A673 (cell line): ENCODE results near the gene AKR1C8. TPM values are rescaled to one million over a fixed set of nuclear protein-coding genes. Genes with fewer than 3 reads are reported as not detected.

Experiments used
- BruUV-seq: library from RNA; stranded (reverse); fragments of 400-500 nt; replicated peaks from 2 replicates; lab custom pipeline; 2021; lab: Mats Ljungman, UMichigan
- CTCF ChIA-PET: fragments of 300-600 bp; sonication (Branson Sonifier 250); formaldehyde crosslinking; loops from one replicate; lab custom pipeline; 2022; ENCODE audit warnings: antibody characterized with exemption; lab: Charles Lee
- POLR2A ChIA-PET: fragments of 300-600 bp; sonication (Branson Sonifier 250); formaldehyde crosslinking; loops from one replicate; lab custom pipeline; 2022; ENCODE audit warnings: antibody characterized with exemption; ENCODE audit not compliant: low non-redundant PET; lab: Charles Lee
- DNase-seq: peaks from one replicate; pipeline ENCODE4 v3.0.0-alpha.2; 2015; ENCODE audit warnings: low spot score
- H3K27ac ChIP-seq: fragments of 200-600 bp; sonication (generic); 2 replicates; pipeline ENCODE4 v1.5.1; 2016; ENCODE audit warnings: mixed run types, low read depth, mild to moderate bottlenecking, mixed read lengths, antibody characterized with exemption, low read length; ENCODE audit not compliant: poor library complexity, severe bottlenecking
- H3K27me3 ChIP-seq: fragments of 200-600 bp; sonication (generic); replicated peaks from 2 replicates; pipeline ENCODE4 v1.6.1; 2017; ENCODE audit warnings: mixed run types, low read depth, mild to moderate bottlenecking, mixed read lengths, antibody characterized with exemption, low read length; ENCODE audit not compliant: insufficient read depth, poor library complexity
- H3K36me3 ChIP-seq: fragments of 200-600 bp; sonication (generic); 2 replicates; pipeline ENCODE4 v1.6.1; 2016; ENCODE audit warnings: mixed run types, mild to moderate bottlenecking, mixed read lengths, antibody characterized with exemption, low read length; ENCODE audit not compliant: insufficient read depth, poor library complexity, severe bottlenecking
- H3K4me1 ChIP-seq: fragments of 200-600 bp; sonication (generic); 2 replicates; pipeline ENCODE4 v1.6.1; 2017; ENCODE audit warnings: mixed run types, mild to moderate bottlenecking, mixed read lengths, antibody characterized with exemption, low read length; ENCODE audit not compliant: insufficient read depth, poor library complexity, severe bottlenecking
- H3K4me3 ChIP-seq: fragments of 200-600 bp; sonication (generic); 2 replicates; pipeline ENCODE4 v1.5.1; 2016; ENCODE audit warnings: low read depth, mixed run types, mild to moderate bottlenecking, mixed read lengths, low read length; ENCODE audit not compliant: poor library complexity, severe bottlenecking
- H3K9me3 ChIP-seq: fragments of 200-600 bp; sonication (generic); 2 replicates; pipeline ENCODE4 v1.6.1; 2016; ENCODE audit warnings: mixed run types, low read depth, mild to moderate bottlenecking, mixed read lengths, antibody characterized with exemption, low read length; ENCODE audit not compliant: poor library complexity, severe bottlenecking
- EZH2 ChIP-seq: fragments of 200-600 bp; sonication (generic); IDR thresholded peaks from 2 replicates; pipeline ENCODE4 v1.6.1; 2017; ENCODE audit warnings: borderline replicate concordance, low read depth, mild to moderate bottlenecking, mixed read lengths, antibody characterized with exemption, low read length; ENCODE audit not compliant: poor library complexity, severe bottlenecking
- intact Hi-C: fragments of 100-400 bp; cut with micrococcal nuclease; formaldehyde crosslinking; loops from one replicate; pipeline ENCODE4 v1.10.0; 2022; ENCODE audit not compliant: unreplicated experiment
- total RNA-seq: library from RNA; stranded (reverse); gene quantifications from 2 replicates; pipeline ENCODE4 v1.2.3, GENCODE V29; 2021
- TF ChIP-seq, protein P1 (sequence below): fragments of 300-800, 200-600 bp; sonication (generic); conservative IDR thresholded peaks from 2 replicates; pipeline ENCODE4 v1.5.1; 2017; ENCODE audit warnings: low read depth, mild to moderate bottlenecking, antibody characterized with exemption, low read length, moderate library complexity, mixed read lengths

The AKR1C8 gene
- total RNA-seq, 1 experiment from 2014 or later = 0.58 TPM

DNA sequence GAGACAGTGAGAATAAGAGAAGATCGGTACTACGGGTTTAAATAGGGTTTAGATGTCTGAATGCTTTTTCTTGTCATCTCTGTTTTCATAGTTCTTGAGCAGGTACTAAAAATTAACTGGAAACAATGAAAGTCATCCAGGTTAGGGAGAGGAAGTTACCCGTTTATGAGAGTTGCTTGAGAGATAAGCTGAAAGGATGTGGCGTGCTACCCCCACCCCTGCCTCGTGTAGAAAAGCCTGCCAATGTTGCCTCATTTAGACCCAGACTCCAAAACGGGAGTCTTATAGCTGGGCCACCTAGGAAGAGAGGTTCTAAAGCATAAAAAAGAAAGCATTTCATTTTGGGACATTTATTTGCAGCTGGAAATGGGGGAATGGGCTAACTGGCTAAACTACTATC is 21.8 kb upstream of the AKR1C8 start:
- no peak for DNase-seq
- CTCF ChIA-PET = no interaction called here
- H3K4me3 ChIP-seq = no peak overlapping the region
- no peaks in the 10 kb centered on the region for H3K36me3 ChIP-seq
- no peaks in the 10 kb centered on the region for H3K4me1 ChIP-seq
- BruUV-seq = no TSS peak
- intact Hi-C loops = no loop called here
- POLR2A ChIA-PET = no interaction called here
- no peak for TF ChIP-seq EZH2
- TF ChIP-seq, protein P1, sequence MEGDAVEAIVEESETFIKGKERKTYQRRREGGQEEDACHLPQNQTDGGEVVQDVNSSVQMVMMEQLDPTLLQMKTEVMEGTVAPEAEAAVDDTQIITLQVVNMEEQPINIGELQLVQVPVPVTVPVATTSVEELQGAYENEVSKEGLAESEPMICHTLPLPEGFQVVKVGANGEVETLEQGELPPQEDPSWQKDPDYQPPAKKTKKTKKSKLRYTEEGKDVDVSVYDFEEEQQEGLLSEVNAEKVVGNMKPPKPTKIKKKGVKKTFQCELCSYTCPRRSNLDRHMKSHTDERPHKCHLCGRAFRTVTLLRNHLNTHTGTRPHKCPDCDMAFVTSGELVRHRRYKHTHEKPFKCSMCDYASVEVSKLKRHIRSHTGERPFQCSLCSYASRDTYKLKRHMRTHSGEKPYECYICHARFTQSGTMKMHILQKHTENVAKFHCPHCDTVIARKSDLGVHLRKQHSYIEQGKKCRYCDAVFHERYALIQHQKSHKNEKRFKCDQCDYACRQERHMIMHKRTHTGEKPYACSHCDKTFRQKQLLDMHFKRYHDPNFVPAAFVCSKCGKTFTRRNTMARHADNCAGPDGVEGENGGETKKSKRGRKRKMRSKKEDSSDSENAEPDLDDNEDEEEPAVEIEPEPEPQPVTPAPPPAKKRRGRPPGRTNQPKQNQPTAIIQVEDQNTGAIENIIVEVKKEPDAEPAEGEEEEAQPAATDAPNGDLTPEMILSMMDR = no peak
- peaks cover 4% of the 10 kb centered on the region for H3K9me3 ChIP-seq
- H3K27me3 ChIP-seq = no peaks in the 10 kb centered on the region
- no peak overlapping the region for H3K27ac ChIP-seq

- ChIA-PET CTCF (no interaction called here), POLR2A (no interaction called here)
- Histone ChIP-seq H3K4me3 (no peak overlapping the region), H3K27ac (no peak overlapping the region), H3K27me3 (no peaks in the 10 kb centered on the region), H3K4me1 (no peaks in the 10 kb centered on the region), H3K9me3 (peaks cover 5% of the 10 kb centered on the region), H3K36me3 (no peaks in the 10 kb centered on the region)
- TF ChIP-seq, protein P1 = no peak
- no peak for TF ChIP-seq EZH2
- intact Hi-C loops = no loop called here
- no peak for DNase-seq
- BruUV-seq = no TSS peak
Measured at GRCh38 chr10:5199398-5199797, 14.4 kb upstream of the AKR1C8 start.

- BruUV-seq = no TSS peak
- Histone ChIP-seq H3K27me3 (no peaks in the 10 kb centered on the region), H3K4me1 (no peaks in the 10 kb centered on the region), H3K36me3 (no peaks in the 10 kb centered on the region), H3K9me3 (peaks cover 5% of the 10 kb centered on the region), H3K27ac (no peak overlapping the region), H3K4me3 (no peak overlapping the region)
- POLR2A ChIA-PET = no interaction called here
- DNase-seq = no peak
- CTCF ChIA-PET = no interaction called here
- no peak for TF ChIP-seq EZH2
- TF ChIP-seq, protein P1 = no peak
- intact Hi-C loops = no loop called here
Measured at GRCh38 chr10:5198386-5198785, 13.4 kb upstream of the AKR1C8 start.
